HG02588 (cell line): ENCODE results near the gene RPL27.

Experiments used
- ATAC-seq: cut with Tn5 transposase; IDR thresholded peaks from one replicate; pipeline ENCODE4 v1.9.1; 2021; ENCODE audit warnings: mild to moderate bottlenecking, moderate library complexity; ENCODE audit not compliant: unreplicated experiment

The RPL27 gene

GRCh38 chr17:43051969-43052368, 53.8 kb downstream of the RPL27 start:
- no peak for ATAC-seq
